Fibroblast of the aortic adventitia (primary cell): Measurements from ENCODE around the gene ANK2. TPM values are rescaled to one million over a fixed set of nuclear protein-coding genes. Genes with fewer than 3 reads are reported as not detected.

ENCODE experiments used
- DNase-seq: peaks from one replicate; pipeline ENCODE4 v3.0.0-alpha.2; 2010; ENCODE audit warnings: low read depth
- H3K4me3 ChIP-seq: 2 replicates; pipeline ENCODE4 v1.5.1; 2011; ENCODE audit warnings: low read depth, mild to moderate bottlenecking, control low read depth, low read length, moderate library complexity
- CTCF ChIP-seq: IDR thresholded peaks from 2 replicates; pipeline ENCODE4 v1.5.1; 2011; ENCODE audit warnings: mild to moderate bottlenecking, low read length, control low read depth, inconsistent platforms; ENCODE audit not compliant: insufficient read depth
- total RNA-seq: library from RNA; depleted of rRNA; stranded (reverse); fragments of >200 nt; gene quantifications from 2 replicates; pipeline ENCODE4 v1.2.3, GENCODE V29; 2012; ENCODE audit warnings: low replicate concordance

ANK2 gene
- total RNA-seq, 1 donor = 200 TPM

- DNase-seq = no peak
- H3K4me3 ChIP-seq = no peak overlapping the region
- no peak for TF ChIP-seq CTCF
Observed at GRCh38 chr4:113008716-113009115, 40.7 kb upstream of the ANK2 start.

- no peak overlapping the region for H3K4me3 ChIP-seq
- no peak for TF ChIP-seq CTCF
- no peak for DNase-seq
Observed at GRCh38 chr4:113009461-113009860, 40.0 kb upstream of the ANK2 start.

GRCh38 chr4:113012122-113012725 is 37.2 kb upstream of the ANK2 start:
- H3K4me3 ChIP-seq = no peak overlapping the region
- TF ChIP-seq CTCF = no peak
- DNase-seq = no peak

- DNase-seq = no peak
Observed at GRCh38 chr4:113012786-113013185, 36.7 kb upstream of the ANK2 start.

GRCh38 chr4:113013751-113014150 is 35.7 kb upstream of the ANK2 start:
- H3K4me3 ChIP-seq = no peak overlapping the region
- no peak for TF ChIP-seq CTCF
- DNase-seq = peak; percentile 14

More at GRCh38 chr4:113012786-113013185, 36.7 kb upstream of the ANK2 start:
- no peak for TF ChIP-seq CTCF
- no peak overlapping the region for H3K4me3 ChIP-seq

- no peak for DNase-seq
- no peak for TF ChIP-seq CTCF
- H3K4me3 ChIP-seq = no peak overlapping the region
Observed at GRCh38 chr4:113016377-113016776, 33.1 kb upstream of the ANK2 start.

GRCh38 chr4:113020966-113021365 is 28.5 kb upstream of the ANK2 start:
- H3K4me3 ChIP-seq = no peak overlapping the region
- DNase-seq = peak; percentile 28
- no peak for TF ChIP-seq CTCF
